CD4-positive, alpha-beta T cell treated with Interleukin-12 subunit alpha and Interleukin-12 subunit beta, for 1 hour (primary cell): ENCODE data around the gene LCE1E.

Experiments
- DNase-seq: peaks from one replicate; pipeline ENCODE4 v3.0.0-alpha.2; 2020

LCE1E gene, protein sequence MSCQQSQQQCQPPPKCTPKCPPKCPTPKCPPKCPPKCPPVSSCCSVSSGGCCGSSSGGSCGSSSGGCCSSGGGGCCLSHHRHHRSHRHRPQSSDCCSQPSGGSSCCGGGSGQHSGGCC

DNA sequence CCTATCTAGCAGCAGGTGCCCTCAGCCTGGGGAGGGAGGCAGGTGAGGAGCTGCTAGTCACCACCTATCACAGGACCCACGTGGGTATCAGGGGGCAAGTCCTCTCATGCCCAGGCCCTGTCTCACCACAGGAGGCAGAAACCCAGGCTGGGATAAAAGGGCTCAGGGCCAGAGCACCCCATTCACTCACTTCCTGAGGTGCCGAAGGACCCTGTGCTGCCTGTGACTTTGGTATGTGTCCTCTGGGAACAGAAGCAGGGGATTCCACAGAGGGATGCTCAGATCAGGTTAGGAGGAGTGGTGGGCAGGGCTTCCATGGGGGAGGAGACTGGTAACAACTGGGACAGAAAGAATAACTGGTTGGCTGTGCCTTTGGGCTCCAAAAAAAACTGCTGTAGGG, at the start of gene LCE1E:
Gene LCE1E, plus strand, starts transcription at position 181 of the 400 bp plus-strand sequence. CDS start 1,043 bp downstream, outside the sequence.
- DNase-seq, result no peak

DNA sequence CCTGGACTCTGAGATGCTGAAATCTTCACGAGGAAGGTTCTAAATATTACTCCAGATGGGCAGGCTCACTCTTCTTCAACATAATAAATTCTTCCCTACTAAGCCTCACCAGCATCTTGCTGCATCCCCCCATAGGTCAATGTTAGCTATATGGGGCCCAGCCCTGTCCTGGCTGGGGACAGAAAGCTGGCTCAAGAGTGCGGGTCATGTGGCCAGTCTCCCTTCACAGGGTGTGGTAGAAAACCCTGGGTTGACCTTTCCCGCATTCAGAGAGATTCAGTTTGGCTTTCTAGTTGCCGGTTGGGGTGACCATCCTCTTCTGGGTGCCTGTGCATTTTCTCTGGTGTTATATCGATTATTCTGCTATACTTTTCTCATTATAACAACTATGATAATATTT, 48.1 kb upstream of the LCE1E start:
- DNase-seq, result no peak

DNA sequence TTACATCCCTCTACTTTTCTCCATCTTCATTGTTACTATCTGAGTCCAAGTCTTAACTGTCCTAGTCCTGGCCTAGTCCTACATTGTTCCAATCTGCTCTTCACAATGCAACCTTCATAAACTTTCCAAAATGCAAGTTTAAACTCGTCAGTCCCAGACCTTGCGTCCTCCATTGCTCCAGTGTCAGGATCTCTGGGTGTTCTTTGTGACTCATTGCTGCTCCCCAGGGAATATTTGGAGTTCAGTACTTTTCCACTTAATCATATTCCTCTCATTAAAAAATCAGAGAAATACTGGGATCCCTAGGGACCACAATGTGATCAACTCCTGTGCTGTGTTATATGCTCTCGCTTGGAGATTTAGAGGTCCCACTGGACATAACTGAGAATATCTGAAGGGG, 46.2 kb upstream of the LCE1E start:
- DNase-seq, result no peak

DNA sequence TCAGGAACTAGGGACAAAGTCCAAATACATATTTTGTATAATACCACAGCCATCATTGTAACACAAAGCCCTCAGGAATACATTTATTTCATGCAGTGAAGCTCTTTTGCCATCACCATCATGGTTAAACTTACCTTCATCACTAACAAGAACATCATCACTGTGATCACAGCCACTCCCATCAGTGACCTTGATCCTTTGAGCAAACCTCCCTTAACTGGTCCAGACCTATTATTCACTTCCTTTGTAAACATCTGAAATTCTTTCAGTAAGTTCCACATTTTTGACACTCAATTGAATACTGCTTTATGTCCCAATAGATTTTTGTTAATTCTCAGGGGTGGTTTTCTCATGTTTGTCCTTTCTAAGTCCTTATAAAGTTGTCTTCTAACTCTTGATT, 44.4 kb upstream of the LCE1E start:
- no peak for DNase-seq

DNA sequence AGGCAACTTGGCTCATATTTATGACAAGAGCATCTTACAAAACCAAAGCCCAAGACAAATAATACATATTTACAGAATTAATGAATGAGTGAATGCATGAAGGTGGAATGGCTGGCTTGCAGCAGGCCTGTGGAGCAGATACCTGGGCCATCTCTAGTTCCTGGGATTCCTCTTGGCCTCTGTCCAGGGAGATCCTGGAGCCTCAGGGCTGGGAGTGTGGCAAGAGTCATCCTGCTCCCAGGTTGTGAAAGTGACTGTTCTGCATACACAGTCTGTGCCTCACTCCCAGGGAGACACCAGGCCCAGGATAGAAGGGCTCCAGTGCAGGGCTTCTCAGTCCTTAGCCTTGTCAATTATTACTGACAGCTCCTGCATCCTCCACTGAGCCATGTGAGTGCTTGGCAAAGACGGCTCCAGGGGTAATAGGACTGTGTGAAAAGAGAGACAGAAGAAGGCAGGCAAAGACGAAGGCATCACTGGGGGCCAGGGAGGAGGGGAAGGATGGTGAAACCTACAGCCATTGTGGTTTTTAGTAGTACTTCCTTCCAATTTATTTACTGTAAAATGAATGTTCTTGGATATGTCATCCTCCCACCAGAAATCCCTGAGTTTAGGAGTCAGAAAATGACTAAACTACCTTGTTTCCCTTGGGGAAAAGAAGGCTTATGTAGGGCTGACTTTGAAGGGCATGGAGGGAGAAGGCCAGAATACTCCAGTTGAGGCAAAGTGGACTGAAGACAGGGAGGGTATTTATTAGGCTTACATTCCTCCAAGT, 42.5 kb upstream of the LCE1E start:
- no peak for DNase-seq

DNA sequence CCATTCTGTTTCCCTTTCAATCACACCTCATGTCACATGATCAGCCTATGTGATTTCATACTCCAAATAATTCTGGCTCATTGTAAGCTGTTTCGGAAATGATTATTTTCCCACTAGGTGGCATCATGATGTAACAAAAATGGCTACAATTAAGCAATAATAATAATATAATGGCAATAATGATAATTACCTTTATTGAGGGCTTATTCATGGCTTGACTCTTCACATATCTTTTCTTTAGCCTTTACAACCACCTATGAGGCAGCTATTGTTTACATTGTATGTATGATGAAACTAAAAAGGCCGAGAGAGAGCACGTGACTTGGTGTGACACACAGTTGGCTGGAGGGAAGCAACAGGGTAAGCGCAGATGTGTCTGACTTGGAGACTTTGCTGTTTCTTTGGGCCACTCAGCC, 40.8 kb upstream of the LCE1E start:
- no peak for DNase-seq

DNA sequence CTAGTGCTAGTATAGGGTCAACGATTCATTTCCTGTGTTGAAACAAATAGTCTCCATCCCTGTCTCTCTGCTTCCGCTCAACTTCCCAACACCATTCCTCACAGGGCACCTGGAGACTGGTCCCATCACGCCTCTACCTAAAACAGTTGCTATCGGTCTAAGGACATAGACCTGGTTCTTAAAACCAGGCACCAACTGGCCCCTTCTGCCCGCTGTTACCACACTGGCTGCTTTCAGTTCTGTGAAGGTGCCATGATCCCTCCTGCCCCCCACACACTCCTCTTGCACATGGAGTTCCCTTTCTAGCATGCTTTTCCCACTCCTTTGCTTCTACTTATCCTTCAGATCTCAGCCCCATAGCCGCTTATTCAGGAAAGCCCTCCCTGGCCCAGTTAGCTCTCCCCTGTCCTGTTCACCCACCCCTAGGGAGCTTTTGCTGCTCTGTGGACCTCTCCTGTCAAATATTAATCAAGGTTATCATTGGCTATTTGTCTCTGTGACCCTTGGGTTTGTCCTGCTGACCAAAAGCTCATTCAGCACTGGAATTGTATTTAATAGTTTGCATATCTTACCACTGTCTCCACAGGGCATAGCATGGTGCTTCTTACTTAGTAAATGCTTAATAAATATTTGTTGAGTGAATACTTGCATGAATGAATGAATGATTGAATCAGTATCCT, 40.2 kb upstream of the LCE1E start:
- DNase-seq, result no peak

DNA sequence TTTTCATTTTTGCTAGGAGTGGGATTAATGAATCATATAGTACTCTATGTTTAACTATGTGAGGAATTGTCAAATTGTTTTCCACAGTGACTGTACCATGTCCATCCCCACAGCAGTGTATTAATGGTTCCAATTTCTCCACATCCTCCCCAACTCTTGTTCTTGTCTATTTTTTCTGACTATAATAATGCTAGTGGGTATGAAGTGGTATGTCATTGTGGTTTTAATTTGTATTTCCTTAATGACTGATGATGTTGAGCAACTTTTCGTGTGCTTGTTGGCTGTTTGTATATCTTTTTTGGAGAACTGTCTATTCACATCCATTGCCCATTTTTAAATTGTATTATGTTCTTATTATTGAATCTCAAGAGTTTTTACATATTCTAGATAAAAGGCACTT, 38.2 kb upstream of the LCE1E start:
- no peak for DNase-seq

DNA sequence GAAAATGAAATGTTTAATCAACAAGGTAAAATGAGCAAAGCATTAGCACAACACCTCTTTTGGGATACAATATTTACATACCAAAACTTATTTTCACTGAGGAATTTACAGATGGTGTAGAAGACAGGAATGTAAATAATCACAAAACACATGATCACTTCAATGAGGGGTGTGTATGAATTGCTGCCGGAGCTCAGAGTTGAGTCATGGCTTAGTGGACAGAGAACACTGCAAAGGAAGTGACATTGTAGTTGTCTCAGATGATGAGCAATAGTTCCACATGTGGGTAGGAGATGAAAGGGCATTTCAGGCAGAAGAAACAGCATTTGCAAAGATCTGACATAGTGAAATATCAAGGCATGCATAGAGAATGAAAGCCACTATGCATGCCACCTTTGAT, 33.8 kb upstream of the LCE1E start:
- no peak for DNase-seq

DNA sequence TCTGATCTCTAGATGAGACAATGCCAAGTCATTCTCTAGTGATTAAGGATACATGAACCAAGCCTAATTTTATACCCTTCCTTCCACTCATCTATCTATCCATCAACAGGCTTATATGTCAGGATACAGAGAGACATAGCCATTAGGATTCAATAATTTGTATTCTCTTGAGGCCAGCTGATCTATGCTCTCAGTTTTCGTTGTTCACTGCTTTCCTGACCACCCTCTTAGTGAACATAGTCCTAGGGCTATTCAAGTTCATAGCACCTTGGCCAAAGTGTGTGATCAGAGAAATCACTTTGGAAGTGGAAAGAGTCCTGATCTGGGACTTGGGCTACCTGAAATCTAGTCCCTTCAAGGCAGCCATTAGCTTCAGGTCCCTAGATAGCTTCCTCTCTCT, 32.5 kb upstream of the LCE1E start:
- DNase-seq, result no peak

DNA sequence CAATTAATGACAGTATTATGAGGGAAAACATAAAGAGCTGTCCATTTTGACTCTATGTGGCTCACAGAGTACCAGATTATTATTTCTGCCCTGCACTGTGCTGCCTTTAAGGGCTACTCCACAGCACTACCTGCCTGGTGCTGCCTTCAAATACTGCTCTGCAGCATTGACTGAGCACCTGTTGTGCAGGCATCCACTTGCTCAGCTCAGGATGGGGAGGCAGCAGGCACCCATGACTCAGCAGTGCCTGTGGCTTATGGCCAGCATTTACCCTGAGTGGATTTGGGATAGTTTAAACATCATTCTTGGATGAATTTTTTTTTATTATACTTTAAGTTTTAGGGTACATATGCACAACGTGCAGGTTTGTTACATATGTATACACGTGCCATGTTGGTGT, 29.2 kb upstream of the LCE1E start:
- no peak for DNase-seq

DNA sequence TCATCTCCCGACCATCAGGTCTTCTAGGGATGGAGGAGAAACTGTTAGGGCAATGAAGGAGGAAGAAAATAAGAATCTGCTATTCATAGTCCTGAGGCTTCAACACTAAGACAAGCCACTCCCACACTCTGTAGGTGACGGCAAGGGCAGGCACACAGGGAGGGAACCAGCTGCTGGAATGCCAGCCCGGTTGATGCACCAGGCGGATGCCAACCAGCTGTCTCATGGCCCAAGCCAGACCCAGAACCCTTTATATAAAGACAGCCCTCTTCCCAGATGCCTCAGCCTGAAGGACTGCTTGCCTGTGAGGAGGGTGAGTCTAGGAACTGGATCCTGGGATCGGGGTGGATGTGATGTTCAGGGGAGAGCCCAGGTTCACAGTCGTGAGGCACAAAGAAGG, 28.3 kb upstream of the LCE1E start, which contains the start of gene KPRP:
Gene KPRP, plus strand, starts transcription at position 279 of the 400 bp plus-strand sequence. CDS start 1,564 bp downstream, outside the sequence.
- no peak for DNase-seq

DNA sequence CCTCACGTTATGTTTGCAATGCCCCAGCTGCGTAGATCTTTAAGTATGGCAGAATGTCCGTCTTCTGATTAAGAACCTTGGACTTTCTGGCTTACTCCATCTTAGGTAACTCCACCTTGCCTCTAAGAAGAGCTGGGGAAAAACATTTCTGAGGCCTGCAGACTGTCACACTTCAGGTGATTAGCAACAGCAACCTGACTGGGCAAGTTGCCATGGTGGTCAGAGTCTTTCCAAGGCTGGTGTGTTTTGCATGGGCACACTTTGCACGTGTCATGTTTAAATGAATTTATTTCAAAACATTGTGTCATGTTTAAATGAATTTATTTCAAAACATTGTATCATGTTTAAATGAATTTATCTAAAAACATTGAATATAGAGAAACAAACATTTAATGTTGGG, 27.4 kb upstream of the LCE1E start:
- DNase-seq, result no peak

DNA sequence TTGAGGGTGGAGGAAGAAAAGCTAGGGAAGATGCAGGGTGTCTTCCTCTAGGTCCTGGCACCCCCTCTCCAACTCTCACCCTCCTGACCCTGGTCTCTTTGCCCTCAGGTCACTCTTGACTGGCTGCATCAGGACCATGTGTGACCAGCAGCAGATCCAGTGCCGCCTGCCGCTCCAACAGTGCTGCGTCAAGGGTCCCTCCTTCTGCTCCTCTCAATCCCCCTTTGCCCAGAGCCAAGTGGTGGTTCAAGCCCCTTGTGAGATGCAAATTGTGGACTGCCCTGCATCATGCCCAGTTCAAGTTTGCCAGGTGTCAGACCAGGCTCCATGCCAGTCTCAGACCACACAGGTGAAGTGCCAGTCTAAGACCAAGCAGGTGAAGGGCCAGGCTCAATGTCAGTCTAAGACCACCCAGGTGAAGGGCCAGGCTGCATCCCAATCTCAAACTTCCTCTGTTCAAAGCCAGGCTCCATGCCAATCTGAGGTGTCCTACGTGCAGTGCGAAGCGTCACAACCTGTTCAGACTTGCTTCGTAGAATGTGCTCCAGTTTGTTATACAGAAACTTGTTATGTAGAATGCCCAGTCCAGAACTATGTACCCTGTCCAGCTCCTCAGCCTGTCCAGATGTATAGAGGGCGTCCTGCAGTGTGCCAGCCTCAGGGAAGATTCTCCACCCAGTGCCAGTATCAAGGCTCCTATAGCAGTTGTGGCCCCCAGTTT, 26.4 kb upstream of the LCE1E start:
- no peak for DNase-seq

DNA sequence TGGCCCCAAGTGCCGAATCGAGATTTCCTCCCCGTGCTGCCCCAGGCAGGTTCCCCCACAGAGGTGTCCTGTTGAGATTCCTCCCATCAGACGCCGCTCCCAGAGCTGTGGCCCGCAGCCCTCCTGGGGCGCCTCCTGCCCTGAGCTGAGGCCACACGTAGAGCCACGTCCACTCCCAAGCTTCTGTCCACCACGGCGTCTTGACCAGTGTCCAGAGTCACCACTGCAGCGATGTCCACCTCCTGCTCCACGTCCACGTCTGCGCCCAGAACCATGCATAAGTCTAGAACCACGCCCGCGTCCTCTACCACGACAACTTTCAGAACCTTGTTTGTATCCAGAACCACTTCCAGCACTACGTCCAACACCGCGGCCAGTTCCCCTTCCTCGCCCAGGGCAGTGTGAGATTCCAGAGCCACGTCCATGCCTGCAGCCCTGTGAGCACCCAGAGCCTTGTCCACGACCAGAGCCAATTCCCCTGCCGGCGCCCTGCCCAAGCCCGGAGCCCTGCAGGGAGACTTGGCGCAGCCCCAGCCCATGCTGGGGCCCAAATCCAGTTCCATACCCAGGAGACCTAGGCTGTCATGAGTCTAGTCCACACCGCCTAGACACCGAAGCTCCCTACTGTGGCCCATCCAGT, 25.4 kb upstream of the LCE1E start:
- no peak for DNase-seq

DNA sequence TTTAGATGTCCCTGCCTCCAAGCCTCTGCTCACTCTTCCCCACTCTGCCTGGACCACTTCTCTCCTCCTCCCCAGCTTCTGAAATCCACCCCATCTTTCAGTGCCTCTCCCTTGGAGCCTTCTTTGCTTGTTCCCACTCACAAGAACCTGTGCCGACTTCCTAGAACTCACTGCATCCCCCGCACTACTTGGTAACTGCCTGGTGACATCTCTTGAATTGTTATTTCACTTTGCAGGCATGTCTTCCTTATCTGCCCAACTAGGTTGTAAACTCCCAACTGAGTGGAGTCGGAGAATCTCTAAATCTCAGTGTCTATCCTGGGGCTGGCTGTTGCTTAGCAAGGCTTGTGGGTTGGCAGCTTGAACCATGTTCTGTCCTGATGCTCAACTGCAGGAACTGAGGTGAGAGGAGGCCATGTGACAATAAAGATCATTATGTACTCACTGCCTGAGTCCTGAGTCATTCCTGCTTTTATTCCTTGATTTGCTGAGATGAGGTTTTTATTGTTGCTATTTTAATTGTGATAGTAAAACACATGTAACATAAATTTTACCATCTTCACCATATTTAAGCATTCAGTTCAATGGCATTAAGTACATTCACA, 24.3 kb upstream of the LCE1E start:
- no peak for DNase-seq

DNA sequence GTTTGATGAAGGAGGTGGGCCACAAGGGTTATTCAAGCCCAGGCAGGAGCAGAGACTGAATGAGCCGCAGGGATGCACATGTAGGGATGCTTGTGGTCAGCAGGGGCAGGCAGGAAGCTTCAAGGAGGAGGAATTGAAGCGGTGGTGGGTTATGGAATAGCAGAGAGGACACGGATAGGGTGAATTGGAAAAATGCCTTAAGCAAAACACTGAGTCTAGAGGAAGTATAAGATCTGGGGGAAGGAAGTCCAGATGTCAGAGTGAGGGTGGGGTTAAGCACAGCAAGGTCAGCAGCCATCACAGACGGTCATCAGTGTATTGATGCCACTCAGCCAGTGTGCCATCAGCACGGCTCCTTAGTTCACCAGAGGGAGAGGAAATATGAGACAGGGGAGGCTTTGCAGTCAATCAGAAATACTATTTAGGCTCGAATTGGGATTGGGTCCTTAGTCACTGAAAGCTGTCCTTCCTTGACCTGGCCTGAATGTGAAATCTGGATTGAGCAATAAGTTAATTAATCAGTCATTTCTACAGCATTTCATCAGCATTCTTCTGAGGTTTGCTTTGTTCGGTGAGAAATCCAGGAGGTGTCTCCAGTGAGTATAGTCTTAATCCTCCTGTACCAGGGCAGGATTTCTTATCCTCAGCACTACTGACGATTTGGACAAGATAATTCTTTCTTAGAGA, 17.1 kb upstream of the LCE1E start:
- DNase-seq, result no peak

DNA sequence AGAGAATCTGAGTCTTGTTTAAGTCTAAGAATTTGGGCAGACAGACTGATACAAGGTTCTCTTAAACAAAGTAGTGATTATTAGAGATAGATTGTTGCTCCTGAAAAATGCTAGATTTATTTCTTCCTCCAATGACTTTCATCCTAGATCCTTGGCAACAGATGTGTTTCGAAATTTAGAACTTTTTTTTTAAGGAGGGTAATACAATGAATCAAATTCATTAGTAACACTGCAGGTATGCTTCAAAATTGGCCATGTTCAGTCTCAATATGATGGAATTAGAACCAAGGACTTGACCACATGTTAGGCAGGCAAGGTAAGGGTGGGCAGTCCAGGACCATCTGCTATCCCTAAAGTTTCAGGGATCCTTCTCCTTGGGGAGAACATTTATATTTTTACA, 15.6 kb upstream of the LCE1E start:
- DNase-seq, result no peak

DNA sequence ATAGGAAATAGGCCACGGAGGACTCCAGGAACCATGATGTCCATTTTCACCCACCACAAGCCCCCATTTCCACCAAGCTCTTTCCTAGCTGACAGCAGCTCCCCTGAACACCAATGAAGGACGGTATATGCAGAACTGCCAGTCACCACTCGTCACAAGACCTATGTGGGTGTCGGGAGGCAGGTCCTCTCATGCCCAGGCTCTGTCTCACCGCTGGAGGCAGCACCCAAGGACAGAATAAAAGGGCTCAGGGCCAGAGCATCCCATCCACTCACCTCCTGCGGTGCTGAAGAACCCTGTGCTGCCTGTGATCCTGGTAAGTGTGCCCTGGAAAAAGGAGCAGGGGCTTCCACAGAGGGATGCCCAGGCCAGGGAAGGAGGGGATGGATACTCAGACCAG, 11.2 kb upstream of the LCE1E start, which contains the start of gene LCE1F:
Gene LCE1F, plus strand, starts transcription at position 266 of the 400 bp plus-strand sequence. CDS start 1,232 bp downstream, outside the sequence.
- no peak for DNase-seq

DNA sequence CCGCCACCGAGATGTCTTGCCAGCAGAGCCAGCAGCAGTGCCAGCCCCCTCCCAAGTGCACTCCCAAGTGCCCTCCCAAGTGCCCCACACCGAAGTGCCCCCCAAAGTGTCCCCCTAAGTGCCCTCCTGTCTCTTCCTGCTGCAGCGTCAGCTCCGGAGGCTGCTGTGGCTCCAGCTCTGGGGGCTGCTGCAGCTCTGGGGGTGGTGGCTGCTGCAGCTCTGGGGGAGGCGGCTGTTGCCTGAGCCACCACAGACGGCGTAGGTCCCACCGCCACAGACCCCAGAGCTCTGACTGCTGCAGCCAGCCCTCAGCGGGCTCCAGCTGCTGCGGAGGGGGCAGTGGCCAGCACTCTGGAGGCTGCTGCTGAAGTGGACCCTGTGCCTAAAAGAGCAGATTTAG, 9.7 kb upstream of the LCE1E start:
- DNase-seq, result no peak

DNA sequence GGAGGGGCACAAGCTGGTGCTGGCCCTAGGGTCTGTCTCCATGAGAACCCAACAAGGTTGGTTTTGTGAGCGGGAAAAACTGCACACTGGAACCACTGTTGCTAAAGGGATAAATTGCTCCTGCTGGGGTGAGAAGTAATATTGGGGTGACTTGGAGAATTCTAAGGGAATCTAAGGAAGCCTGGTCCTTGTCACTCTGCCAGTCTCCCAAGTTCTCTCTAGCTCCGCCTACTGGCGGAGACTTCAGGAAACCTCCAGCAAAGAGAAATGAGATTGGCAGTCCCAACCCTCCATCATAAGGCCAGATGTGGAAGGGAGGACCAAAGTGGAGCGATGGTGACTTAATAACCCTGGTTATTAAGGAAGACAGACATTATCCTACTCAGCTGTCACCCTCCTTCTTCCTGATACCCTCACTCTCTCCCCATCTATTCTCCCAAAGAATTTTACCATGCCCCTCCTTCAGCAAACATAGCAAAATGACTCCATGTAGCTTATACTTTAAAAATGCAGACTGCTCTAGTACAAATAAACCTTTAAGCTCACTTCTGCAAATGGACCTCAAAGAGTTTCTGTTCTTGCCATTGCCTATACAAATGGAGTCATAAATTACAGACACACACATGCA, 8.4 kb upstream of the LCE1E start:
- DNase-seq, result no peak
